GM12872 (cell line): ENCODE results near the gene LGI2.

ENCODE experiments used
- CTCF ChIP-seq: IDR thresholded peaks from 3 replicates; pipeline ENCODE4 v1.5.1; 2011; ENCODE audit warnings: low read depth, mild to moderate bottlenecking, low read length, moderate library complexity; ENCODE audit not compliant: insufficient read depth

The LGI2 gene

GRCh38 chr4:24991015-24991414, 39.7 kb downstream of the LGI2 start:
- TF ChIP-seq CTCF, result no peak

- TF ChIP-seq CTCF, result no peak
Measured at GRCh38 chr4:24989327-24989726, 41.4 kb downstream of the LGI2 start.

- peak; percentile 26; the same call in 1 of the 3 replicates for TF ChIP-seq CTCF
Measured at GRCh38 chr4:24988776-24989175, 42.0 kb downstream of the LGI2 start.

- TF ChIP-seq CTCF, result peak; percentile 19; the same call in 1 of the 3 replicates
Measured at GRCh38 chr4:24984602-24985532, 45.9 kb downstream of the LGI2 start.

- TF ChIP-seq CTCF, result no peak
Measured at GRCh38 chr4:24980740-24981139, 50.0 kb downstream of the LGI2 start.

DNA sequence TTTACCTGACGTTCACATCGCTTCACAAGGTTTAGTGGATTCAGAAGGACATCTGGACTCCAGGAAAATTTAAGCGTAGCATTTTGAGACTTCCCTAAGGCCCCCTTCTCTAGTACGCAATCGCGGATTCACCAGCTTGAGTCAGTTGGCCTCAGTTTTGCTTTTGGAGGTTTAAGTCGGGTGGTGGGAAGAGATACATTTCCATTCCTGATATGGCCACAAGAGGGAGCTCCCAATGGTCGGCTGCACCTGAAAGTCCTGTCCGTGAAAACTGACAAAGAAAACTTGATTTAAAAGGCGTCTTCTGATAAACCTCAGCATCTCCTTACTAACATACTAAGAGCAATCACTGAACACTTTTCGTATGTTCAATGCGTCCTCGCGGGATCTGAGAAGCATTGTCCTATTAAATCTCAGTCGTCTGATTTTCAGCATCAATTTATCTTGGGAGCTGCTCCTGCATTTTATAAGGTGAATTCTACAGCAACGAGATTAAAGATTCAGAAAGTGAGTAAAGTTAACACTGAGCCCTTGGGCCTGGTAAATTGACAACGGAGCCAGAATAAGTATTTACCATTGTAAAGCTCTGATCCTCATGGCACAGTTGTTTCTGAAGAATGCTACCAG, 50.6 kb downstream of the LGI2 start:
- TF ChIP-seq CTCF, result peak; percentile 88

- TF ChIP-seq CTCF, result no peak
Measured at GRCh38 chr4:24979554-24979953, 51.2 kb downstream of the LGI2 start.
